ENCODE results near the gene ABCB10. TPM values are rescaled to one million over a fixed set of nuclear protein-coding genes. Genes with fewer than 3 reads are reported as not detected.

ABCB10 gene
- polyA plus RNA-seq, 1 experiment, result 12.7 TPM

DNA sequence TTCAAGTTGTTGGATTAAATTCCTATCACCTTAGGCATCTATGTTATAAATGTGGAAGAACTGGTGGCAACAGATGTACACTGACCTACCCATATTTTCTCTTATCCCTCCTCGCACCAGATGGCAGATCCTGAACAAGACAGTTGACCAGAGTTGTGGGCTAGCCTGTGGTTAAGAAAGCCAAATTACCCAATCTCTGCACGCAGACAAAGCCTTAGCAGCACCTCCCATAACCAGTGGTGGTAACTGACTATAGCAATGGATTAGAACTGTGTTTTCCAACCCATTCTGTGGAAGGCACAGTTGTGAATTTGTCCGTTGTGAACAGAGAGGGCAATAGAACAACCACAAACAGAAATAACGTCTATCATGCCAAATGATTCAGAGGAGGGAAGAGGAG, 20.6 kb downstream of the ABCB10 start:
- Histone ChIP-seq H3K4me3 (ENCODE audit: low read depth, low read length) (no peak overlapping the region), H3K27me3 (ENCODE audit: control insufficient read depth, insufficient read depth, low read length) (no peaks in the 10 kb centered on the region), H3K36me3 (ENCODE audit: control insufficient read depth, insufficient read depth, low read length) (peaks cover 9% of the 10 kb centered on the region)
- ChIA-PET POLR2A (no interaction called here), CTCF (no interaction called here)
- TF ChIP-seq, protein P1, sequence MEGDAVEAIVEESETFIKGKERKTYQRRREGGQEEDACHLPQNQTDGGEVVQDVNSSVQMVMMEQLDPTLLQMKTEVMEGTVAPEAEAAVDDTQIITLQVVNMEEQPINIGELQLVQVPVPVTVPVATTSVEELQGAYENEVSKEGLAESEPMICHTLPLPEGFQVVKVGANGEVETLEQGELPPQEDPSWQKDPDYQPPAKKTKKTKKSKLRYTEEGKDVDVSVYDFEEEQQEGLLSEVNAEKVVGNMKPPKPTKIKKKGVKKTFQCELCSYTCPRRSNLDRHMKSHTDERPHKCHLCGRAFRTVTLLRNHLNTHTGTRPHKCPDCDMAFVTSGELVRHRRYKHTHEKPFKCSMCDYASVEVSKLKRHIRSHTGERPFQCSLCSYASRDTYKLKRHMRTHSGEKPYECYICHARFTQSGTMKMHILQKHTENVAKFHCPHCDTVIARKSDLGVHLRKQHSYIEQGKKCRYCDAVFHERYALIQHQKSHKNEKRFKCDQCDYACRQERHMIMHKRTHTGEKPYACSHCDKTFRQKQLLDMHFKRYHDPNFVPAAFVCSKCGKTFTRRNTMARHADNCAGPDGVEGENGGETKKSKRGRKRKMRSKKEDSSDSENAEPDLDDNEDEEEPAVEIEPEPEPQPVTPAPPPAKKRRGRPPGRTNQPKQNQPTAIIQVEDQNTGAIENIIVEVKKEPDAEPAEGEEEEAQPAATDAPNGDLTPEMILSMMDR (IDR thresholded peaks at IDR 0.05; ENCODE audit: insufficient read depth, low read depth, low read length), result no peak
- no peak for DNase-seq (ENCODE audit: low read depth)

DNA sequence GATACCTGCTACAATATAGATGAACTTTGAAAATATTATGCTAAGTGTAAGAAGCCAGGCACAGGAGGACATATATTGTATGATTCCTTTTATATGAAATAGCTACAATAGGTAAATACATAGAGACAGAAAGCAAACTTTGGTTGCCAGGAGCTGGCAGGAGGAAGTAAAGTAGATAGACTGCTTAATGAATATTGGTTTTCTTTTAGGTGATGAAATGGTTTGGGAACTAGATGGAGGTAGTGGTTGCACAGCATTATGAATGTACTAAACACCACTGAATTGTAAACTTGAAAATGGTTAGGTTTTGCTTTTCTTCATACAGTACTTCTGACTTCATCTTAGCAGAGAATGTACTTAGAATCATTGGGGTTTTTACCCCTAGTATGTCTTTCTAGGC, 21.5 kb downstream of the ABCB10 start:
- ChIA-PET CTCF (no interaction called here), POLR2A (interaction anchor here (0.6 kb wide), 1 partner anchor 9 kb away, joined by 5 read pairs; no protein-coding TSS in a partner anchor)
- TF ChIP-seq, protein P1 (IDR thresholded peaks at IDR 0.05; ENCODE audit: insufficient read depth, low read depth, low read length), result no peak
- Histone ChIP-seq H3K4me3 (ENCODE audit: low read depth, low read length) (no peak overlapping the region), H3K36me3 (ENCODE audit: control insufficient read depth, insufficient read depth, low read length) (peaks cover 9% of the 10 kb centered on the region), H3K27me3 (ENCODE audit: control insufficient read depth, insufficient read depth, low read length) (no peaks in the 10 kb centered on the region)
- DNase-seq (ENCODE audit: low read depth), result no peak

DNA sequence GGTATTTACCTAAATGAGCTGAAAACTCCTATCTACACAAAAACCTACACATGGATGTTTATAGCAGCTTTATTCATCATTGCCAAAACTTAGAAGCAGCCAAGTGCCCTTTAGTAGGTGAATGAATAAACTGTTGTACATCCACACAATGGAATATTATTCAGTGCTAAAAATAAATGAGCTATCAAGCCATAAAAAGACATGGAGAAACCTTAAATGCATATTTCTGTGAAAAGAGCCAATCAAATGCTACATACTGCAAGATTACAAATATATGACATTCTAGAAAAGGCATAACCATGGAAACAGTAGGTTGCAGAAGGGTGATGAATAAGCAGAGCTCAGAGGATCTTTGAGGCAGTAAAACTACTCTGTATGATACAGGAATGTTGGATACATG, 23.3 kb downstream of the ABCB10 start:
- H3K36me3 ChIP-seq (ENCODE audit: control insufficient read depth, insufficient read depth, low read length), result peaks cover 10% of the 10 kb centered on the region
- H3K27me3 ChIP-seq (ENCODE audit: control insufficient read depth, insufficient read depth, low read length), result no peaks in the 10 kb centered on the region
- no peak for DNase-seq (ENCODE audit: low read depth)
- TF ChIP-seq, protein P1 (IDR thresholded peaks at IDR 0.05; ENCODE audit: insufficient read depth, low read depth, low read length), result no peak
- ChIA-PET POLR2A (interaction anchor here (0.7 kb wide), 1 partner anchor 571 kb away, joined by 11 read pairs; no protein-coding TSS in a partner anchor), CTCF (no interaction called here)
- no peak overlapping the region for H3K4me3 ChIP-seq (ENCODE audit: low read depth, low read length)

DNA sequence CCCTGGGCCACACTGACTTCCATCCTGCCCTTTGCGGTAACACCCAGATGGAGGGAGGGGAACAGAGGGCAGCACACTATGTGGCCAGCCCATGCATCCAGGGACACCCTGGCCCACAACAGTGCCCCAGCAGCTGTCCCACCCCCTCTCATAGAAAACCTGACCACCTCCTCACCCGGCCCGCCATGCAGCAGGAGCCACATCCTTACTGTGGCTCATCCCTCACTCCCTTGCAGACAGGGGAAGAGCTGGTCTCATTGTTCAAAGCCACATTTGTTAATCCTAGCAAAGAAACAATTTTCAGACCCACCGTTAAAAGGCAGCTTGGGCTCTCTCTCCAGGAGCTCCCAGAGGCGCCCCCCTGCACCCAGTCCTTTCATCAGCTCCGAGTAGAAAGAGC, 27.2 kb downstream of the ABCB10 start:
- ChIA-PET CTCF (no interaction called here), POLR2A (no interaction called here)
- Histone ChIP-seq H3K27me3 (ENCODE audit: control insufficient read depth, insufficient read depth, low read length) (no peaks in the 10 kb centered on the region), H3K36me3 (ENCODE audit: control insufficient read depth, insufficient read depth, low read length) (peaks cover 13% of the 10 kb centered on the region), H3K4me3 (ENCODE audit: low read depth, low read length) (no peak overlapping the region)
- TF ChIP-seq, protein P1 (IDR thresholded peaks at IDR 0.05; ENCODE audit: insufficient read depth, low read depth, low read length), result no peak
- no peak for DNase-seq (ENCODE audit: low read depth)

DNA sequence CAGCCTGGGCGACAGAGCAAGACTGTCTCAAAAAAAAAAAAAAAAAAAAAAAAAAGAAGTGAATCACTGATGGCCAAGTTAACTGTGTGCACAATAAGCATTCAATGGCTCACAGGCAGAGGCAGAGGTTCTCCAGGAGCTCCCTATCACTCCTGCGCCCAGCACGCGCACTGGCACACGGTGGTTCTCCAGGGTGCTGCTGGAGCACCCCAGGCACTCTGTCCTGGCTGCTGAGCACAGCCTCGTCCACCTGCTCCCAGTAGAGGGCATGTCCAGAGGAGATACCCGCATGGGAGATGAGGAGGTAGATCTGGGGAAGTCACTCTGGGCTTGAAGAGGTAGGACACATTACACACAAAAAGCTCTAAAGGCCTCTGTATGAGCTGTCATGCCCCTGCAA, 28.9 kb downstream of the ABCB10 start:
- no peak for DNase-seq (ENCODE audit: low read depth)
- TF ChIP-seq, protein P1 (IDR thresholded peaks at IDR 0.05; ENCODE audit: insufficient read depth, low read depth, low read length), result no peak
- ChIA-PET CTCF (no interaction called here), POLR2A (no interaction called here)
- no peak overlapping the region for H3K4me3 ChIP-seq (ENCODE audit: low read depth, low read length)
- H3K27me3 ChIP-seq (ENCODE audit: control insufficient read depth, insufficient read depth, low read length), result no peaks in the 10 kb centered on the region
- peaks cover 14% of the 10 kb centered on the region for H3K36me3 ChIP-seq (ENCODE audit: control insufficient read depth, insufficient read depth, low read length)
